ENCODE results near the gene C8G.

DNA sequence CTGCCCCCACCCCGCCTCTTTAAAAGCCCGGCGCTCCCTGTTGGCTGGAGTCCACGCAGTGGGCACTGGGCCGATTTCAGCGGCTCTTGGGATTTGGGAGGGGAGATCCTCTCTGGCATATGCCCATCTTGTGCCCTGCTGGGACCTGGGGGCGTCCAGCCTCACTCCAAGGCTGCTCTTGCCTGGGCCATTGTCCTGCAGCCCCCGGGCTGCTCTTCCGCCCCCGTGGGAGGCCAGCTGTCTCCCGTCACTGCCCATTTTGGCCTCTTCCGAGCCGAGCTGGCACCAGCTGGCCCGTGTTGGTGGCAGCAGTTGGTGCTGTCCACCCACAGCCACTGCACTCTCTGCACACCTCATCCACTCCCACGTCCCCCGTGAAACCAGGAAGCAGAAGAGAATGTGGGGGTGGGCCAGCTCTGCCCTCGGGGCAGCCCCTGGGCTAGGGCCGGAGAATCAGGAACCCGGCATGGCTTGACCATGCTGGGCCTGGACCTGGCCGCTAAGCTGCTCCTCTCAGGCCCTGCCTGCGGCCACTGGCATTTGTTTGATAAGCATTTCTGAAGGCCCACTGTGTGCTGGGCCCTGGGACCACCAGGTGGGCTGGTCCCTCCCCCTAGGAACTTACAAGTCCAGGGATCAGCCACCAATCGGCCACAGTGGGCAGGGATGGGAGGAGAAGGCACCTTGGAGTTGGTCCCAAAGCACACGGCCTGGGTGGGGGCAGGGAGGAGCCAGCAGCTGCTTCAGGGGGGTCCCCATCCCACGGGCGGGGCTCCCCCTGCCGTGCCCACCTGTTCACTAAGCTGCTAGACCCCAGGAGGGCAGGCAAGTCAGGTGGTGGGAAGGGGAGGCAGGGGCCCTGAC lies 2.2 kb downstream of the C8G start:
- TF ChIP-seq, protein P1, sequence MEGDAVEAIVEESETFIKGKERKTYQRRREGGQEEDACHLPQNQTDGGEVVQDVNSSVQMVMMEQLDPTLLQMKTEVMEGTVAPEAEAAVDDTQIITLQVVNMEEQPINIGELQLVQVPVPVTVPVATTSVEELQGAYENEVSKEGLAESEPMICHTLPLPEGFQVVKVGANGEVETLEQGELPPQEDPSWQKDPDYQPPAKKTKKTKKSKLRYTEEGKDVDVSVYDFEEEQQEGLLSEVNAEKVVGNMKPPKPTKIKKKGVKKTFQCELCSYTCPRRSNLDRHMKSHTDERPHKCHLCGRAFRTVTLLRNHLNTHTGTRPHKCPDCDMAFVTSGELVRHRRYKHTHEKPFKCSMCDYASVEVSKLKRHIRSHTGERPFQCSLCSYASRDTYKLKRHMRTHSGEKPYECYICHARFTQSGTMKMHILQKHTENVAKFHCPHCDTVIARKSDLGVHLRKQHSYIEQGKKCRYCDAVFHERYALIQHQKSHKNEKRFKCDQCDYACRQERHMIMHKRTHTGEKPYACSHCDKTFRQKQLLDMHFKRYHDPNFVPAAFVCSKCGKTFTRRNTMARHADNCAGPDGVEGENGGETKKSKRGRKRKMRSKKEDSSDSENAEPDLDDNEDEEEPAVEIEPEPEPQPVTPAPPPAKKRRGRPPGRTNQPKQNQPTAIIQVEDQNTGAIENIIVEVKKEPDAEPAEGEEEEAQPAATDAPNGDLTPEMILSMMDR (IDR thresholded peaks at IDR 0.05) = no peak
- no peak for TF ChIP-seq POLR2A (IDR thresholded peaks at IDR 0.05)

All from vagina (tissue), 2 donors.